NCI-H748 treated with DMSO at 0.1 percent for 48 hours (cell line): ENCODE results near the gene ZNF716.
A peak's percentile ranks its signal among the peaks of the same experiment; 100 is the strongest.
"Not testable (repeated sequence)": the region's sequence is repeated elsewhere in the genome, so short reads cannot be mapped to it uniquely, and the experiment has no call there.

Source experiments
- DNase-seq: peaks from one replicate; lab custom pipeline; 2025; lab: John Stamatoyannopoulos, UW

The ZNF716 gene

GRCh38 chr7:57449904-57450303, at the start of gene ZNF716:
TSS of gene ZNF716 (plus strand) at chr7:57450177. CDS start at chr7:57450289, 112 bp downstream.
- no peak for DNase-seq

DNA sequence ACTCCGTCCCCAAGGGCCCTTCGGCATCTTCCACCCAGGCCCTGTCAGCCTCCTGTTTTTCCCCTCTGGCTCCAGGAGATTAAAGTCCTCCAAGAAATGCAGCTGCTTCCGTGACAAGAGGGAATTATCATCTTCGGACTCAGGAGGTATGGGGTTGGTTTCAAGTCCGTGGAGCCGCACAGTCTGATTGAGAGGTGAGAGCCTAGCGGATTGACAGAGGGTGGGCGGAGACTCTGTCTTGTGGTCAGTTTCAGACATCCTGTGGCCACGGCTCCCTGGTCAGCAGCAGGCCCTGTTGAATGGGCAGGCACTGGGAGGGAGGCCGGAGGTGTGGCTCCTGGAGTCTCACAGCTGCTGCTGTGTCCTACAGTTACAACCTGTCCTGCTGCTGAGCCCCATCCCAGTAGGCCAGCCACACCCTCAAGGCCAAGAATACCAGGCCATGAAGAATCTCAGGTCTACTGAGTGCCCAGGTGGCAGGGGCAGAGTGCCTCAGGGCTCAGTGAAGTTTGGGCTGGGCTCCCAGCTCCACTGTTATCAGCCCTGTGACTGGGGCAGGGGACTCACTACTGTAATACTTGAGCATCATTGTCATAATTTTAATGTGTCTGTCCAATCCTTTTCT, 49.3 kb upstream of the ZNF716 start:
- no peak for DNase-seq

DNA sequence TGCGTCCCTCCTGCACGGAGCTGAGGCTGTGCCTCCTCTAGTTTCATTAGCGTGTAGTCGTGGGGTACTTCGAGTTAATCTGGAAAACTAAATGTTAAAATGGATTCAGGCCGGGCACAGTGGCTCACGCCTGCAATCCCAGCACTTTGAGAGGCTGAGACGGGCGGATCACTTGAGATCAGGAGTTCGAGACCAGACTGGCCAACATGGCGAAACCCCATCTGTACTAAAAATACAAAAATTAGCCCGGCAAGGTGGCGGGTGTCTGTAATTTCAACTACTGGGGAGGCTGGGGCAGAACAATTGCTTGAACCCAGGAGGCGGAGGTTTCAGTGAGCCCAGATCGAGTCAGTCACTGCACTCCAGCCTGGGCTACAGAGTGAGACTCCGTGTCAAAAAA, 46.9 kb upstream of the ZNF716 start:
- DNase-seq: not testable (repeated sequence)

DNA sequence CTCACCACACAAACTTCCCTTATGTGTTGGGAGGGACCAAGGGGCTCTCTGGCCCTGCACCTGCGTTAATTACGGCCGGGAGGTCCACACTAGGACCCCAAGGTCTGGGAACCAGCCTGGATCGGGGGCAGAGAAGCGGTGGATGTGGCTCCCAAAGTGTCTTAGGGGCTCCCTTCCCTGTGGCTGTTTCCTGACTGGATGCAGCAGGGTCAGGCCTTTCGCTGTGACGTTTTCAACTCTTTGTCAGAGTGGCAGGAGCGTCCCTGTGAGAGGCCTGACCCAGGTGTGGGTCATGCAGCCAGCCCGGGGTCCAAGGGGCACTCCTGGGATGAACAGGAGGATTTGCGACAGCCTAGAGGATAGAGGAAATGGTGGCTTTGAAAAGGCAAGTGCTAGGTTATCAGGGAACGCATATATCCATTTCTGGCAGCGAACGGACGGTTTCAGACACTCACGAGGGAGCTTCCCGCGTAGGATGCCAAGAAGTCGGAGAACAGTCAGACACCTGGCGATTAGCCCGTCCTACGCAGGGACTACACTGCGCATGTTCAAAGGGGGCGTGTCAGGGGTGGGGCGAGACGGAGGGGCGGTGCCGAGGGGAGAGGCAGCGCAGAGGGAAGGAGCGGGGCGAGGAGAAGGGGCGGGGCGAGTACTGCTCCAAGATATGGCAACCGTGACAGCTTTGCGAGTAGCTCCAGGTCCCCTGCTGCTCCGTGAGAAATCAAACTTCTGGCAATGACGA, 46.2 kb upstream of the ZNF716 start:
- peak; percentile 41 for DNase-seq

DNA sequence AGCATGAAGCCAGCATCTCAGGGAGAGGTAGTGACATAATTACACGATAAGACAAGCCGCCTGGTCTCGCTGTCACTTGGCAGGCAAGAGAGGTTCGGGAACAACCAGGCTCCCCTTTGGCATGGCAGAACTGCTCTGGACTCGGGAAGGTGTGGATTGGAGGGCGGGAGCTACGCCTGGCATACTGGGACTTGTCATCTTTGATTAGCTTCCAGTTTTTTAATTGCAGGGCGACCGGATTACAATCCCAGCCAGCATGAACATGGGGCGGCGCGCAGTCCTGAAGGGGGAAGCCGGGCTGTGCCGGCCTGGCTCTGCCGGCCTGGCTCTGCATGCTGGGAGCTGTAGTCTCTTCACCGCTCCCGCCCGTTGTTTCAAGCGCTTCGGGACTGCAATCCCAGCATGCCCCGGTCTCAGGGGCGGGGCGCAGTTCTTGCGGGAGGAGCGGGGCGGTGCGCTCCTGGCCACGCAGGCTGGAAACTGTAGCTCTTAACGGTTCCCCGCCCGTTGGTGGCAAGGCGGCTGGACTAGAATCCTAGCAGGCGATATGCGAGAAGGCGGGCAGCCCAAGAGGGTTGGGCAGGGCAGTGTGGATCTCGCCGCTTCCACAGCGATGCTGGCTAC, 45.5 kb upstream of the ZNF716 start:
- peak; percentile 41 for DNase-seq

GRCh38 chr7:57404967-57405421, 45.0 kb upstream of the ZNF716 start:
- no peak for DNase-seq

DNA sequence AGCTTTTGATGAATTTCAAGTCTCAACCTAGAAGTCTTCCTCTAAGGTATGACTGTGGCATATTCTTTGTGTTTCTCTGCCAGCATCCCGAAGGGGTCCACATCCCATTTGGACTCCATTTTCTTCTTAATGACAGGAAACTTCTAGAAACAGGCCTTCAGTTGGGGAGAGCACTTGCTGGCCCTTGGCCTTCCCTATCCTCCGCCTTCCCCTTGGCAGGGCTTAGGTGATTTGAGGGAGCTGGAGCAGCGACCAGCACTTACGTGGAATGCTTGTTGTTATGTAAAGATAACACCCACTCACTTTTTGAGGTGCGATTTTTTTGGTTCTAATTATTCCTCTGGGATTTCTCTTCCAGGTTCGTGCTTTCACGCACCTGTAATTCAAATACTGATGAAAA, 42.9 kb upstream of the ZNF716 start:
- DNase-seq: no peak

DNA sequence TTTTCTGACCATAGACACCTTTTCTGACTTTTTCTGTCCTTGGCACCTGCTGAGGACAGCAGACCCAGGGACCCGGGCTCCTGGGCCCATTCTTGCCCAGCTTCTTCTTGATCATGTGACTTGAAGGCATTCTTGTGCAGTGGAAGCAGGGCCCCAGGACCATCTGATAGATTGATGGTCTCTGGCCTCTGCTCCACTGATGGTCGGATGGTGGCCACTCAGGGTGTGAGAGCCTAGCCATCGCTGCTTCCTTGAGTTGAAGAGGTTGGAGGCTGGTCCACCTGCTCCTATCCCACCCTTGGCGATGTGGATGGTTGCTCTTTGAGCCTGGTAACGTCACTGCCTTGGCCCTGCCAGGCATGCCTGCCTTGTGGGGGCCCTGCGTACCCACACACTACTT, 37.8 kb upstream of the ZNF716 start:
- no peak for DNase-seq

GRCh38 chr7:57412618-57413017, 37.4 kb upstream of the ZNF716 start:
- DNase-seq: no peak

GRCh38 chr7:57413529-57414398, 36.2 kb upstream of the ZNF716 start:
- DNase-seq: no peak

DNA sequence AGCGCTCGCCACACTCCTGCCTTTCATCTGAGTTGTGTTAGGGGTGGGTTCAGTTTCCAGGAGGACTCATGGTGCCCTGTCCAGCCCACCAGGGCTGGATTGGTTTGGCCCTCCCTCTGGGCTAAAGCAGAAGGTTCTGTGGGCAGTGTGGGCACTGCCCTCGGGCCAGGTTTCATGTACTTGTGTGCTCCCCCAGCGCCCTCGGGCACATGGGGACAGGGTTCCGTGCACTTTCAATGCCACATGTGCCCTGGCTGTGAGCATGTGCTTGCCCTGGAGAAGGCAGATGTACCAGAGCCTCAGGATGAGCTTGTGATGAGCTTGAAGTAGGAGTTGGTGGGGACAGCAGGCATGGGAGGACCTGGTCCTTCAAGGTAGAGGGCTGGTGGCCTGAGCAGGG, 35.6 kb upstream of the ZNF716 start:
- DNase-seq: no peak

GRCh38 chr7:57414852-57415251, 35.1 kb upstream of the ZNF716 start:
- DNase-seq: no peak

GRCh38 chr7:57415326-57415725, 34.7 kb upstream of the ZNF716 start:
- no peak for DNase-seq

GRCh38 chr7:57415730-57416129, 34.2 kb upstream of the ZNF716 start:
- DNase-seq: no peak

DNA sequence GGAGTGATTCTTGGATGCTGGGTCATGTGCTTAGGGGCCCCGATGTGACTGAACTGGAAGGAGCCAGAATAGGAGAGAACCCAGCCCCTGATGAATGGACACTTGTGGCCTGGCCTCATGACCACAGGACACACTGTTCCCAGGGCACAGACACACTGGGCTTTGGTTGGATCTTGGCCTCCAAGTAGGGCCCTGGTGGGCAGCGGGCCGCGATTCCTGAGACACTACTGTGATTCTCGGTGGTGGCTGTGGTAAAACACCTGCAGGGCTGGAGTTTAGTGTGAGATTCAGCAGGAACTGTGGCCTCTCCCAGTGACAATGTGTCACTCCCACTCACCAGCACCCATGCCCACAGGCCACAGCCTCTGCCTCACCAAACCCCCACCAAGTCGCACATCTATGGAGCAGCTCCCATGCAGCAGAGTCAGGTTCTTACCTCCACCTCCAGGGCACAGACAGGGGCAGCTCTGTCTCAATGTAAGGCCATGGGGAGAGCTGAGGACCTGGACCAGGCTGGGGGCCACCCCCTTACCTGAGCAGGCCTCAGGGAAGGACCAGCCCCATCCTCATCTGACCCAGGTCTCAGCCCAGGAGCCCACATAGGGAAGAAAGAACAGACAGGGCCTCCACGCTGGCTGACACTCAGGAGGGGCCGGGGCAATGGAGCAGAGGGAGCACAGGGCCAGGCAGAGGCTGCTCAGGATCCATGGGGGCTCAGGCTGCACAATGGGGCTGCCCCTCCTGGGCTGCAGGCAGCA, 33.2 kb upstream of the ZNF716 start:
- DNase-seq: no peak

DNA sequence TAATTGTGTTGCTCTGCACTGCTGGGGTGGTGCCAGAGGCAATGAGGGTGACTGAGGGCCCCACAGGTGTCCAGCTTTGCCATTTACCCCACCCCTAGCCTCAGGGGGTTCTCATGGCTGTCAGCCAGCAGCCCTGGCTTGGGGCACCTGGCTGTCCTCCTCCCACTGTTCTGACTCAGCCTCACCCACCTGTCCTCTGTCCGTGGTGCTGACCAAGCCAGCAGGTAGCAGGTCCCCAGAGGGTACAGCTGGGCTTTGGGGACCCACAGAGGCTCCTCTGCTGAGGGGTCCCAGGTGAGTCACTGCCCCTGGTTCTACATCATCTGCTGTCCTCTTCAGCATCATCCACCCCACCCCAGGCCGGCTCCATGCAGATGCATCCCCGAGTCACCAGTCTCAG, 32.2 kb upstream of the ZNF716 start:
- no peak for DNase-seq

GRCh38 chr7:57423768-57424167, 26.2 kb upstream of the ZNF716 start:
- DNase-seq: no peak

- DNase-seq: no peak
Observed at GRCh38 chr7:57424515-57425238, 25.3 kb upstream of the ZNF716 start.

- no peak for DNase-seq
Observed at GRCh38 chr7:57425239-57425944, 24.6 kb upstream of the ZNF716 start.

GRCh38 chr7:57425969-57426628, 23.9 kb upstream of the ZNF716 start:
- DNase-seq: no peak
